ENCODE measurements around the gene LENG1.

LENG1 gene

GRCh38 chr19:54106716-54107115 is 52.8 kb downstream of the LENG1 start:
- DNase-seq, result no peak

- DNase-seq, result no peak
Observed at GRCh38 chr19:54105796-54106195, 53.7 kb downstream of the LENG1 start.

All from NCI-H524 (cell line).